ENCODE measurements around the gene HDAC9.

Gene HDAC9

DNA sequence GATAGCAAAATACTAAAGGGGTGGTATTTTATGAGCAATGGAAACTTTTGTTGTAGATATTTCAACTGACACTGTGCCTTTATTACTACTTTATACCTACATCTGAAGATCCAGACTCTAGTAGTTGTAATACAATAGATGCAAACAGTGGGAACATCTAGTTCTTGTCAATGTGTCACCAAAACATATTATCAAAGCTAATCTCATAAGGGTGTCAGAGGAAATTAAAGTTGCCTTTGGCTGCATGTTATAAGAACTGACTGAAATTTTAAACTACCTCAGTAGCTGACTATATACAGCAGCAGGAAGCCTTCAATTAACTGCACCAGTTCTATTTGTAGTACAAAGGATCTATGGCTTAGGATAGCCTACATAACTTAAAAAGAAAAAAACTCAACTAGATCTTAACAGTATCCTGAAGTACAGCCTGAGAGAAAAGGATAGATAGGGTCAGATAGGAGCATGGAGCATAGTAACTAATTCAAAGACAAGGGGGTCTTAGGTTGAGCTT is 30.9 kb downstream of the HDAC9 start:
- DNase-seq (ENCODE audit: low read depth in 2 of 2) = no peak

DNA sequence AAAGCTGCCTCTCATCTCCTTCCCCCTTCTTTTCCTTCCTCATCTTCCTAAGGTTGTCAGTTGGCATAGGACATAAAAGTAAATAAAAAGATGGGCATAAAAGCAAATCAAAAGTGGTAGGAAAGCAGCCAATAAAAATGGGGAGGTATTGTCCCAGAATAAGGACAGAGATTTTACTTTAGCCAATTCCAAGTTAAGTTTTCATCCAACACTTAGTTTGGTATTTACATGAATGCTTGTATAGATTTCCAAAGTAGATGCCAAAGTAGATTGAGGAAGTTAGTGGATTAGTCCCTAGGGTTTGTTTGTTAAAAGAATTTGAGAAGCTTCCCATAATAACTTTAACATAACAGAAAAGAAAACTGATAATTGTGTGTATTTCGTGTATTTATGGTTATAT is 33.7 kb downstream of the HDAC9 start:
- DNase-seq (ENCODE audit: low read depth in 2 of 2) = no peak

DNA sequence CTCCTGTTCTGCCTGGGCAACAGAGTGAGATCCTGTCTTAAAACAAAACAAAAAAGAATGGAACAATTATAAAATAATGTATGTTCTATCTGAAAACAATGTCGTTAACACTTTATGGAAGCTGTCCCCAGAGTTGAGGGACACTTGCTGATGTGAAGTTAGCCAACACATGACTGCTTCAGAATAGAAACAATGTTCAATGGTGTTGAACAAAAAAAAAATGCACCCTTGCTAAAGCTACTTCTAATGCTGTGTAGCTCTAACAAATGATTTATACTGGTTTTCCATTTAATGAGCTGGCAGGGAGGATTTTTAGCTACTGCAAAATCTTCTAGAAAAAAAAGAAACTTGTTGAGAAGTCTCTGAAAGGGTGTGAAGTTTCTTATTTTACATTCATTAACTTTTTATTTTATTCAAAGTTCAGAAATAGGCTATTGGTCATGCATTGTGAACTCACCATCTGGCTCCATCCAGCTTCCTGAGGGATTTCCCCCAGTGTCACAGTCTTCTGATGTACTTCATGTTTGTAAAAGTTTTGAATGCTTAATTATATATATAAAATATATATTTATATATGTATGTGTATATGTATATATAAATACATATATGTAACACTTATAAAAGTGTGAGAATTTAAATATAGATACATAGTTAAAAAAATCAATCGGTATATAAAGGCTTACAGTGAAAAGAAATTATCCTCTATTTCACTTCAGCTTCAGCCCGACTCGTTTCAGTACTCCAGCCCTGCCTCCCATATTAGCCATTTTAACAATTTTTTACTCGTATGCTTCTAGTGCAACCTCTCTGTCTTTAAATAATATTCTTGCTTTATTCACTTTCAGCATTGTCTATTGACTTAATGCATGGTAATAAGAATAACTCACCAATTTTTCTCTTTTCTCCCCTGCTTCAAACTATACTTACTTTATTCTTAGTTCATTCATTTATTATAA is 35.0 kb downstream of the HDAC9 start:
- no peak for DNase-seq (ENCODE audit: low read depth in 2 of 2)

DNA sequence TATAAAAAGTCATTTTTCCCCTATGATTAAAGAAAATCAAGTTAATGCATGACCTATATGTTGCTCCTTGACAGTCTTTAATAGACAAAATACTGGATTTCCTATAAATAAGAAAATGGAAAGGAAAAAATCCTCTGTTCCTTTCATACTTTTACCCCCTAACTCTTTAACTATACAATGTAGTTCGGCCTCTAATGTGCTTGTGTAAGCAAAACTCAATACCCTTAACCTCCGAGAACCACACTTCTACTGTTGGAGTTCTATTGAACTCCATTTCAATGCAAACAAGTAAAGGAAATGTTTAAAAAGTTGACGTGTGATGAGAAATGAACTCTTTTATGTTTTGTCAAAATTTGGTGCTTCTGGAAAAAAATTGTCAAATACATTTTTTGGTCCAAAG is 36.0 kb downstream of the HDAC9 start:
- no peak for DNase-seq (ENCODE audit: low read depth in 2 of 2)

DNA sequence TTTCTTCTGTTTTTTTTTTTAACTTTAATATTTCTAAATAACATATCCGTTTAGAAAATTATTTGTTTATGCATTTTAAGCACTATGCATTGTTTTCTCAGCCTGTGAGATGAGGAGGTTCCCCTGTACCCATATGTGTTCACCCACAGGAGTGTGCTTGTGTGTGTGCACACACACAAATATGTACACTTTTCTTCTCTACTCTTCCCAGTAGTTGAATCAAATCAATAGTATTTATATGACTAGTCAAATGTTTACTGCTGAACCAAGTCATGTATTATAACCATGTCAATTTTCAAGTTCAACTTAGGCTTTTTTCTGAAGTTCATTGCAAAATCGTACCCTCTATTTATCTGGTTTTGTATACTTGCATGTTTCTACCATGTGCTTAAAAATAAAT is 37.3 kb downstream of the HDAC9 start:
- DNase-seq (ENCODE audit: low read depth in 2 of 2) = no peak

DNA sequence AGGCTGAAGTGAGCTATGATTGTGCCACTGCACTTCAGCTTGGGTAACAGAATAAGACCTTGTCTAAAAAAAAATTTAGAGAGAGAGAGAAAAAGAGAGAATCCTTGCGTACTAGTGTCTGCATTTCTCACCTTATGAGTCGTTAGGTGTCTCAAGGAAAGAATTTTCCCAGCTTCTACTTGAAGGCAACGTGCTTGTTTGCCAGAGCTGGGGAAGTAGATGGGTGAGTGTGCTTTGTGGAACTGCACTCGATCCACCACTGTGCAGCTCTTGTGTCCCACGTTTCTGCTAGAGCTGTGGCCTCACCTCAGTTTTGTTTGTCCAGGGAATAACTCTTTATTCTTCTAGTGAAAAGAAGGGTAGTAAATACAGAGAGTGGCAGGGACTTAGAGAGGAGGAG is 38.9 kb downstream of the HDAC9 start:
- no peak for DNase-seq (ENCODE audit: low read depth in 2 of 2)

DNA sequence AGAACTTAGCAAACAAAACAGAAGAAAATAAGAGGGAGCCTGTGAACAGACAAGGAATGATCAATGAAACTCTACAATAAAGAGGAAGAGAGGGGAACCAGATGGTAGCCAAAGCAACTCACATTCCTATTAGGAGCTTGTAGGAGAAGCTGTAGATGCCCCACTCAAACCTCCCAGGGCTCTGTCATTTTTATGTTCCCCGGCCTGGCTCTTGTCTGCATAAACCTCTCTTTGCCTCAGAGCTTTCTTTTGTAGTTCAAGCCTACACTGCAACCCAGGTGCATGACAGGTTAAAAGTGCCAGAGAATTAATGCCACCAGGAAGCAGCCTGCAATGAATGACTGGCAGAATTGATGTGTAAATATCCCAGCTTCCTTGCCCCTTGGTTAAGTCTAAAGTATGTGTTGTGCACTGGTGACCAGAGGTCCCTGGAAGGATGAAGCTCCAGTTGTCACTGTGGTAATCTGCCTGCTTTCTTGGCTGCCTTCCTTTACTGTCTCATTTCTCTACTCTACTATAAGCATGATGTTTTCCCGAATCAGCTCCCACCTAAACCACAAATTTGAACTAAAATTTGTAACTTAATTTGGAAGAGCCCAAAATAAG is 40.4 kb downstream of the HDAC9 start:
- DNase-seq (ENCODE audit: low read depth in 2 of 2) = no peak

DNA sequence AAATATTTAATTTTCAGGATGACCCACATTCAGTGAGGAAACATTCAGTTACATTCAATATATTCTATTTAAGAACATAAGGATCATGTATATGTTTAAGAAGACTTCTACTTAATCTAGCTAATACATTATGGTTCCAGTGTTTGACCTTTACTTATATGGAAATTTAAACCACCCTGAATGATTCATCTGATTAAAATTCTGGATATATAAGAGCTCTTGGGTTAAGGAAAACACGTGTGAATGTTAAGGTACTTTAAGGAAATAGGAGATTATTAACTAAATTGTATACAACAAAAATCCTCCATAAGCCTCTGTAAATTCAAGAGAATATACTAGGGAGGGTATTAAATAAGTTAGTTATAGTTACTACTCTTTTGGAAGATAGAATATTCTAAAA is 40.9 kb downstream of the HDAC9 start:
- DNase-seq (ENCODE audit: low read depth in 2 of 2) = no peak

DNA sequence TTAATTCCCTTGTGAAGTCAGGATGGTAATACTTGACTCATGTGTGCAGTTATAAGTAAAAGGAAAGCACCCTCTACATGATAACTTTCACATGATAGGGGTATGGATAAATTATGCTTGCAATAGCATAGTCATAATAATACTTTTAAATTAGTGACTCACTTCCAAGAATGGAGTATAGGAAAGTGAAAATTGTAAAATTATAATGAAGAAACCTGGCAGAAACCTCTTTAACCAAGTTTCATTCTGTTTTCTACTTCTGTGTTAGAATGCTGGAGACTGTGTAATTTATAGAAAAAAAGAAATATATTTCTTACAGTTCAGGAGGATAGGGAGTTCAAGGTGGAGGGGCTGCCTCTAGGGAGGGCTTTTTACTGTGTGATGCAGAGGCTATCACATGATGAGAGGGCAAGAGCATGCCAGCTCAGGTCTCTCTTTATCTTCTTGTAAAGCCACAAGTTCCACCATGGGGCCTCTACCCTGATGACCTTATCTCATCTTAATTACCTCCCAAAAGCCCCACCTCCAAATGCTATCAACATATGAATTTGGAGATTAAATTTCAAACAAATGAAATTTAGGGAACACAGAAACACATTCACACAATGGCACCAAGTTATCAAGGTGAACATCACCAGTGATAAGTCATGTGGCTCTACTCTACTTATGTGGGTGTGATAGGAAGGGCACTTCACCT is 43.2 kb downstream of the HDAC9 start:
- no peak for DNase-seq (ENCODE audit: low read depth in 2 of 2)

DNA sequence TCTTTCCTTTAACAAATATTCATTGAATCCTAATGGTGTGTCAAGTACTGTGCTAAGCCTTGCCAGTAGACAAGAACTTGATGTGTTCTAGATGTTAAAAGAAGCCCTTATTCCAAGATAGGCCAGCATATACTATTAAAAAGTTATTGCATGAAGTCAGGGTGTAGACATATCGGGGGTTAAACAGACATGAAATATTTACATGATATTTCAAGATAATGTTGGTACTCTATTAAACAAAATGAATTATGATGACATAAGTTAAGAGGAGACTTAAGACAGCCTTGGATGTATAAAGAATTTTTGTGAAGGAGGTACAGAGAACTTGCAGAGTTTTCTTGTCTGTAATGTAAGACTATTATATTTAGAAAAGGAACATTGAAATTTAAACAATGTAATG is 44.8 kb downstream of the HDAC9 start:
- no peak for DNase-seq (ENCODE audit: low read depth in 2 of 2)

DNA sequence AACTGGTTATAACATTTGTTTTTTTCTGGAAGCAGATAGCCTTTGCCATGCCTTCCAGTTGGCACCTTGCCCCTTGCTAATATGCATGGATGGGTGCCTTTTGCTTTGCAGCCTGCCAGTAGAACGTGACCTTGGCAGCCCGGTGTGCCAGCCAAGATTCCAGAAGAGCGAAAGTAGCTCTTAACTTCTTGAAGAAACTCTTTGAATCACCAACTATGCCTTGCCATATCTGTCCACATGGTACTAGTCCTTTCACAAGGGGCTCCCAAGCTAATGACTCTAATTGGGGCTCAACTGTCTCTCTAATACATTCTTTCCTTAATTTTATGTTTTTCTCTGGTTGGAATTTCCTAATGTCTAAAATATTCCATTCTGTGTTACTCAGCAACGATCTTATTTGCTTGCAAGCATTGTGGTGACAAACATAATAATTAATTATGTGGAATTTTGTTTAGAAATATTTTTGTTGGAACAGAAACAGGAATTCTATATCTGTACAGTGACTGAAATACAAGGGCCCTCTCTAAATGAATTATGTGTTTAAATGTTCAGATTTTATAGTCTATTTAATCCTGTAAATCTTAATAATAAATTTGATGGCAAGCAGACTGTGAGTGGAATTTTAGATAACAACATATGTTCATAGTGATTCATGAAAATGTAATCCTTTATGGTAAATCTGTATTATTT is 45.8 kb downstream of the HDAC9 start:
- no peak for DNase-seq (ENCODE audit: low read depth in 2 of 2)

DNA sequence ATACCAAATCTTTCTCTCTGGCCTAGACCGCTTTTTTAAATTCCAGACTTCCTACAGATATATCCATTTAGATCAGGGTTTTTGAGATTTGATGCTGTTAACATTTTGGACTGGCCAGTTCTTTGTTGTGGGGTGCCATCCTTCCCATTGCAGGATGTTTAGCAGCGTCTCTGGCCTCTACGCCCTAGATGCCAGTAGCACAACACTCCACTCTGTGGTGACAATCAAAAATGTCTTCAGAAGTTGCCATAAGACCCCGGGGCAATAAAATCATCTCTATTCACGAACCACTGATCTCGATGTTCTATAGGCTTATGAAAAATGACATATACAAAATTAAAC is 46.3 kb downstream of the HDAC9 start:
- no peak for DNase-seq (ENCODE audit: low read depth in 2 of 2)

DNA sequence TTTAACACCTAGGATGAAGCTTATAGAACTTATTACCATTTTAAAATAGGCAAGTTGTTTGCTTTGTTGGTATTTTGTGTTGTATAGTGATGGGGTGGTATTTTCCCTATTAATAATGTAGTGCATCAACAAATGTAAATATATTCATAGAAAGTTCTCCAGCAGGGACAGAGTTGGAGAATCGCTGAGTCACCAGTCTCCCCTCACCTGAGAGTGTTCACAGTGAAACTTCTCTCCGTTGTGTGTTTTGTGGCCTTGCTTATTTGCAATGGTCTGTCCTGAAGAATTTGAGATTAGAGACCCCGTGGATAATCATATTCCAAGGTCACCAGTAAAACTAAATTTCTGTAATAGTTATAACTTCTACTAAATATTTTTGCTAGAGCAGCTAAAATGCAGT is 51.0 kb downstream of the HDAC9 start:
- DNase-seq (ENCODE audit: low read depth in 2 of 2) = no peak

DNA sequence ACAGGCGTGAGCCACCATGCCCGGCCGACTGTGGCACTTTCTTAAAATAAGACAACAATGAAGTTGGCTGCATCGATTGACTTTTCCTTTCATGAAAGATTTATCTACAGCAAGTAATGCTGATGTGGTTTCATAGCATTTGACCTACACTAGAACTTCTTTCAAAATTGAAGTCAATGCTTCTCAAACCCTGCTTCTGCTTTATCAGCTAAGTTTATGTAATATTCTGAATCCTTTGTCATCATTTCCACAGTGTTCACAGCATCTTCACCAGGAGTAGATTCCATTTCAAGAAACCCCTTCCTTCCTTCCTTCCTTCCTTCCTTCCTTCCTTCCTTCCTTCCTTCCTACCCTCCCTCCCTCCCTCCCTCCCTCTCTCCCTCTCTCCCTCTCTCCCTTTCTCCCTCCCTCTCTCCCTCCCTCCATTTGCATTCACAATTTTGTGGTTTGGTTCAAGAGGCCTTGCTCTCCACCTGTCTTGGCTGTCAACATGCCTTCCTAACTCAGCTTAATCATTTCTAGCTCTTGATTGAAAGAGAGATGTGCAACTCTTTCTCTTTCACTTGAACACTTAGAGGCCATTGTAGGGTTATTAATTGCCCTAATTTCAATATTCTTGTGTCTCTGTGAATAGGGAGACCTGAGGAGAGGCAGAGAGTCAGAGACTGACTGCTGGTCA is 52.1 kb downstream of the HDAC9 start:
- DNase-seq (ENCODE audit: low read depth in 2 of 2) = no peak

DNA sequence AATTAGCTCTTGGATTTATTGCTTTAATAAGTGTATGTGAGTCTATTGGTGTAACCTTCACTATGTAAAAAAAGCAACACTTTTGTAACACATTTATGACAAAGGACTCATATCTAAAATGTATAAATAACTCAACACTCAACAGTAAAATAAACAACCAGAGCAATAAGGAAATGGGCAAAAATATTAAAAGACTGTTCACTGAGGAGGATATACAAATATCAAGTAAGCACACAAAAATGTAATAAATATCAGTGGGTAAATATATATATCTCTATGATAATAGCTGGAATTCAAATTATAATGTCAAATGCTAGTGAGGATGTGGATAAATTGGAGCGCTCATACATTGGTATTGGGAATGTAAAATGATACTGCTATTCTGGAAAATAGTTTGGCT is 53.0 kb downstream of the HDAC9 start:
- no peak for DNase-seq (ENCODE audit: low read depth in 2 of 2)

DNA sequence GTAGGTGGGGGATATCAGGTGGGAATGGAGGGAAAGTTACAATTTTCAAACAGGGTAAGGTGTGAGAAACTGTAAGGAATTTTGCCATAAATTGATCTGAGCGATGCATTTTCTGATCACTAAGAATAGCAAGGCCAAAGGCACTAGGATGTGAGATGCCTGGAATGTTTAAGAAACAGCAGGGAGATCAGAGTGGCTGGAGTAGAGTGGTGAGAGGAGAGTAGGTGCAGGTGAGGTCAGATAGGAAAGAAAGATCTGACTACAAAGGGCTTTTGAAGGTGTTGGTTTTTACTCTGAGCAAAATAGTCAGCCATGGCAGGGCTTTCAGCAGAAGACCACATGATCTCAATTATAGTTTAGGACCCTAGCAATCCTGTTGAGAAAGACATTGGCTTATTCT is 55.0 kb downstream of the HDAC9 start:
- no peak for DNase-seq (ENCODE audit: low read depth in 2 of 2)

DNA sequence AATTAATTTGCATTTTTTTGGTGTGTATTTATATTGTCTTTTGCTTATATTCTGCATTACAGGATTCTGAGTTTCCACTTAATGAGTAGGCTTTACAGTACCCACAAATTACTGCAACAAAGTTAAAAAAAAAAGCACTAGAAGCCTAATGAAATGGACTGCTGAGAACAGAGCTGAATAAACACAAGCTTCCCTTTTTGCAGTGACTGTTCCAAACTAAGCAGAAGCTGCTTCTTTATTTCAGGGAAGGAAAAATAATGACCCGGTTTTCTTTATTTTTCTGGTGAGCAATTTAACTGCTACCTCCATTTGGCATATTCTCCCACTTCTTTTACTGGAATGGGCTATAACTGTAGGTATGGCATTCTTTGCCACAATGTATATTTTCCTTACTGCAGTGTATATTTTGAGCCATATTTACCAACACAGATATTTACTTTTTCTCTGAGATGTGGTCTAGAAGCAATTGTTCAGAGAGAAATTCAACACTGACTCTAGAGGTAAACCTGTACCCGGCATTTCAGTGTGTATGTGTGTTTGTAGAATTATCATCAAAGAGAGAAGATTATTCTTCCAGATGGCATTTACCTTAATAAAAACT is 56.9 kb downstream of the HDAC9 start:
- no peak for DNase-seq (ENCODE audit: low read depth in 2 of 2)

DNA sequence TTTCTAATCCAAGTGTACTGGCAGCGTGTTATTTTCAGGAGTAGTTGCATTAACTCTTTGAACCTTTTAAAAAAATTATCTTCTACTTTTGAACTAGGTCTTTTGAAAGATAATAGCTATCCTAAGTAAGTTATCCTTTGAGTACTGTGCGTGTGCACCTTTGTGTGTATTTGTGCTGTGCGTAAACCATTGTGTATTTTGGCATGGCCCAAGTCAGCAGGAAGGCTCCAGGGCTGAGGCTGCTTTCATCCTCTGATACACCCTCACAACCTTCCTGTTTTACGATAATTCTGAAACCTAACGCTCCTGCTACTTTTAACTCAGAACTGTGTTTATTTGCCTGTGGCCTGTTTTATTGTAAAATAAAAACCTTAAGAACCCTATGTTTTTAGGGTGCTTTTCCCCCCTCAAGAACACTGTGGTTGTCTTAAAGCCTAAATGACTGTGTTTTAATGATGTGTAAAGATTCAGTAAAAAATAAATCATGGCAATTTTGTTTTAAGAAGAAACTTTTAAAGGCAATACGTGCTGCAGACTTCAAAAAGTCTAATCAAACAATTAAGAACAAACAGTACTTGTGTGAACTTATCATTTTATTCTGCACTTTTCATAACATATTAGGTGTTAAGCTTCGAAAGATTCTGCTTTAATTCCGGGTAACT is 57.5 kb downstream of the HDAC9 start:
- no peak for DNase-seq (ENCODE audit: low read depth in 2 of 2)

DNA sequence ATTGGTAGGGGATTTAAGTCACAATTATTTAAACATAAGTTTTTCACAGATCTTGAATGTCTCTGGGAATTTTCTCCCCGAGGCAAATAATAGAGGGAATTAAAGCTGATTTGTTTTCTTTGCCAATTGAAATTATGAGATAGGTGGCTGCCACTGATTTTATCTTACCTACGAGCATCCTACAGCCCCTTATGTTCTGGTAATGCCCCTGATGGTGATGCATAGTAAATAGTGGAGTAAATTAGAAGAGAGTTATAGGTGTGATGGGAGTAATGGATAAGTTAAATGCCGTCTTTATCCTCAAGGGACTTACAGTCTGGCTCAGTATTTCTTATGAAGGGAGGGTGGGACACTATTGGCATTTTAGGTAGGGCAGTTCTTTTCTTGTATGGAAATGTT is 58.1 kb downstream of the HDAC9 start:
- DNase-seq (ENCODE audit: low read depth in 2 of 2) = no peak

DNA sequence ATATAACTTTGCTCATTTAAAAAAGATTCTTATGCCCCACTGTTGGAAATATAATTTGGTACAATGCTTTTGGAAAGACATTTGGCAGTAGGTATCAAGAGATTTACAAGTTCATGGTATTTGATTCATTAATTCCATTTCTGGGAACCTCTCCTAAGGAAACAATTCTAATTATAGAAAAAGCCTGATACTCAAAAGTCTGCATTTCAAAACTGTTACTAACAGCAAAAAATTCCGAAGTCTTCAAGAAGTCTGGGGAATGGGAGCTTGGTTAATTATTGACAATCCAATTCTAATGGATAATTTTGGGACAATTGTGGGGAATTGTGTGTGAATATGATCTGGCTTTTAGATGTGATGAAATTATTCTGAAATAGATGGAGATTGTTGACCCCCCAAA is 59.6 kb downstream of the HDAC9 start:
- no peak for DNase-seq (ENCODE audit: low read depth in 2 of 2)

DNA sequence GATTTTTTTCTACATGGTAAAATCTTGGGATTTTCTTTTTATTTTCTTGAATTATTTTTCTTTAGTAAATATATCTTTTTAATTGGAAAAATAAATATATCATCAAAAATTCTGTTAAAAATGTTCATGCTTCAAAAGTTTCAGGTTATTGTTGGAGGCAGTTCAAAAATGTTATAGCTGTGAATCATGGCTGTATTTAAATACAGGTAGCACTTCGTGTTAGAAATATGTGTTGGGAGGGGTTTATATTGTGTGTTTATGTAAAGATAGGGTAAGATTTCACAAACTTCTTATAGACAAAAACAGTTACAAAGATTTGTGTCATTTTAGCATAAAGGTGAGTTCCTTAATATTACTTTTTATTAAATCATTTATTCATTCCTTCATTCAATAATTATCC is 60.4 kb downstream of the HDAC9 start:
- DNase-seq (ENCODE audit: low read depth in 2 of 2) = no peak

Data from stimulated activated CD8-positive, alpha-beta memory T cell treated with anti-CD3 and anti-CD28 coated beads, Interleukin-7, amount 100 ng/mL, for 4 hours (primary cell).